GM21717 (cell line): ENCODE data around the gene JTB.

Source experiments
- ATAC-seq: cut with Tn5 transposase; IDR thresholded peaks from one replicate; pipeline ENCODE4 v1.9.1; 2021; ENCODE audit warnings: mild to moderate bottlenecking, moderate library complexity; ENCODE audit not compliant: unreplicated experiment

The JTB gene

DNA sequence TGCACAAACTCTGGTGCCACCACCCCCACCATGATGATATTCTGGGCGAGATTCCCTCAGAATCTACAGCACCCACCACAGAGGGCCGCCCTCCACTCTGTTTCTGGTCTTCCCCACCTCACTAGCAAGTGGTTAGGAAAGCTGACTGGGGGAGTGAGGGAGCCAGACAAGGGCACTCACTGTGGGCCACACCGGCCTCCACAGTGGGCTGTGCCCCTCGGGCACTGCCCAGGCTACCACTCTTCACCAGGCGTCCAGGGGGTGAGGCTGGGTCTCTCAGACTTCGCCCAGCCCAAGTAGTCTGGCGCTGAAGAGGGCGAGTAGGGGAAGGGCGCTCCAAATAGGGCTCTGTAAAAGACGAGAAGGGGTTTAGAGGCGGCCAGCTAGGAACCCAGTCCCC is 43.5 kb downstream of the JTB start:
- no peak for ATAC-seq

DNA sequence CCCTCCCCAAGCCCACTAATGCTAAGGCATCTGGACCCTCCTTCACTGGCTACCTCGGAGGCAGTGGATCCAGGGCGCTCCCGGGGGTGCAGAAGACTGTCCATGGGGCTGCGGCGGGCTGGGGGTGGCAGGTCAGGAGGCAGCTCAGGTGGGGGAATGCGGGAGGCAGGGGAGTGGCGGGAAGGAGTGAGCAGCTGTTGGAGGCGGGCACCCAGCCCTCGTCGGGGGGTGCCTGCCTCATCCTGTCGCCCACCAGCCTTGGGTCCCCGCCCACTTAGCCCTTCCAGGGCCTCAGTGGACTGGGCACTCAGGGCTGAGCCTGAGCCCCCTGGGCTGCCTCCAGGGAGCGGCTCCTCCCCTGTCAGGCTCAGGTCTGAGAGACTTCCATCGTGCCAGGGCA is 44.0 kb downstream of the JTB start:
- no peak for ATAC-seq

- ATAC-seq, result no peak
These were observed 45.0 kb downstream of the JTB start for GRCh38 chr1:153932156-153933131.

DNA sequence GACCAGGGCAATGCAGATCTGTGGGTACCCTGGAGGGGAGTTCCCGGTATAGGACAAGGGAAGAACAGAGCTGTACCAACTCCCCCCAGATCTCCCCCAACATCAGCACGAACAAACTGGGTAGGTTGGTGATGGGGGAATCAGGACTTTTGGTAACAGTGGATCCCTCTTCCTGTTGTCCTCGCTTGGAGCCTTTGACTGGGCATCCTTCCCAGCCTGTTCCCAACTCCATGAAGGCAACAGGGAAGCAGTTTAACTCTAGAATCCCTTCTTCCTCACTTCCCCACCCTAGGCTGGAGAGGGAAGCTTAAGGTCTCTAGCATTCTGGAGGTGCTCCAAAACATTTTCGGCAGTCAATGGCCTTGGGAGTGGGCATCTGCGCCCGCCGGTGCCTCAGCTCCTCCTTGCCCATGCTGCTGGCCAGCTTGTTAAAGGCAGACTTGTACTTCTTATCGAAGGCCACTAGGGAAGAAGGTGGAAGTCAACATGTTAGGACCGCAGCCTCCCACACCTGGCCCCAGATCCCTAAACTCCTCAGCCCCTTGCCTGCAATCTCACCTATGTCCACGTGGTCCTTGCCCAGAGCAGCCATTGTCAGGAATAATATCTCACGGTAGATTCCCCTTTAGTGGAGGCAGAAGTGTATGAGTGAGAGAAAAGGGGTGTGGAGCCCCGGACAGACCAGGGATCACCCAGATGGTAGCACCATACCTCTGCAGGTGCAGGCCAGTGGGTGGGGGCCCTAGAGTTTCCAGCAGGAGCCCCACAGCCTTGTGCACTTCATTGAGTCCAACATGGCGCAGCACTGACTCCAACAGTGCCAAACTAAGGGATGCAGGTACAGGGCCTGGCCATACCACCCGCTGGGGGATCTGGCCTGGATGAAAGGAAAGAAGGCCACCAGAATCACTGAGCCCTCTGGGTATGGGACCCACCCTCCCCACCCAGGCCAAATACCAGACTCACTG is 47.2 kb downstream of the JTB start:
- no peak for ATAC-seq

DNA sequence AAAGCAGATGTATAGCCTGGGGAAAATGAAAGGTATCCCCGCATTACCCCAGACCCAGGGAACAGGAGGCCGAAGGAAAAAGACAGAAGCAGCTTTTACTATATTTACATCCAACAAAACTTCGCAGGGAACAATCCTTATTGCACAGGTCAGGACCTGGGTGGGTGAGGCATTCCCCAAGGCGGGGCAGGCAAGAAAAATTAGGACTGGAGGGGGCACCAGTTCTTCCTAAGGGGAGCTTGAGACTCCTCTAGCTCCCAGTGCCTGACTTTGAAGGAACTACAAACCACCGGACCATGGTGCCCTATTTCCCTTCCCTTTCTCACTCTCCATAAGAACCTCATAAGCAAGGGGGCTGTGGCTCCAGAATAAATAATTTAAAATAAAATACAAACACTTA is 48.0 kb downstream of the JTB start:
- ATAC-seq, result no peak

DNA sequence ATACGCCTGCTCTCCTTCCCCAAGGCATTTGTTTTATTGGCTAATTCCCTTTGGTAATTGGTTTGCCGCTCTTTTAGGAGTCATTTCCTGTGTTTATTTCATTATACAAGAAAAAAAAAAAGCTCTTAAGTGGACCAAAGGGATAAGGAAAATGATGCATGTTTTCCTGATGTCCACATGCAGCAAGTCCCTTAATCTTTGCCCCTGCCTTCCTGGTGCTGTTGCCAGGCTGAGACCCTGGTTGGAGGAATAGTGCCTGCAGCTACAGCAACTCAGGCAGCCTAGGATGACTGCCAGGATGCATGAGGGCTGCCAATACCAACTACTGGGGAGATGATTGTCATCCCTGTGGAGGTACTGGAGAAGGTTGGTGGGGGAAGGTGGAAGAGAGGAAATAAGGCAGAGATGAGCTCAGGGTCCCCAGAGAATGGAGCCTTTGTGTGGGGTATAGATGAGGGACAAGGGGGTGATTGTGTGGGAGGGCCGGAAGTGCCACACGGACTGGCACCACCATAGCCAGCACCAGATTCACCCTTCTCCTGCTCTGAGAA is 48.6 kb downstream of the JTB start:
- no peak for ATAC-seq

DNA sequence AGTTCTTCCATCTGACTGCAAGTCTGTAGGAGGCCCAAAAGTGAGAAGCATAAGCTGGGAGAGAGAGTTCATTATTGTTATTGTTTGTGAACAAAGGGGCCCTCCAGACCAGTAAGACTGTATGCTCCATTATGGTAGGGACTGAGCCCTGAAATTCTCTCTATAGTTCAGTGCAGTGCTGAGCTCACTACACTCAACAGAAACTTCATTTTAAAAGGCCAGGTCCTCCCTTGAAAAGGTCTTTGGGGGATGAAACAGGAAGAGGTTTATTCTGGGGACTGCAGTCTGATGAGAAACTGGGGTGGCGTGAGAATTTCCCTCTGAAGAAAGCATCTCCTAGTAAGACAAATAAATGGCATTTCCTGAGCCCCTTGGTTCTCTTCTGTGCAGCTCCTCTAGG is 49.2 kb downstream of the JTB start:
- no peak for ATAC-seq

DNA sequence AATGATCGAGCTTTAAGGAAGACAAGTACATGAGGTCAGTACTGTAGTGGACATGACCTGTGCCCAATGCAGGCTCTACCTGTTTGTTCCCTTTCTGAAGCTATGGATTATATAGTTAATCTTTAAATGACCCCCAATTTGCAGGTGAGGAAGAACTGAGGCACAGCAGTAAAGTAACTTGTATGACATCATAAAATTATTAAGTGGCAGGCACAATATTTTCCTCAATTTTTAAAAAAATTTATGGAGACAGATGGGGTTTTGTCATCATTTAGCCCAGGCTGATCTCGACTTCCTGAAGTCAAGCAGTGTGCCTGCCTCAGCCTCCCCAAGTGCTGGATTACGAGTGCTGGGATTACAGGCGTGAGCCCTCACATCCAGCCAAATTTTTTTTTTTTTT is 51.1 kb downstream of the JTB start:
- no peak for ATAC-seq
